HG03095 (cell line): ENCODE measurements around the gene RALGAPA2.

ENCODE experiments used
- ATAC-seq: cut with Tn5 transposase; IDR thresholded peaks from one replicate; pipeline ENCODE4 v1.9.1; 2021; ENCODE audit warnings: moderate library complexity; ENCODE audit not compliant: unreplicated experiment

Gene RALGAPA2

DNA sequence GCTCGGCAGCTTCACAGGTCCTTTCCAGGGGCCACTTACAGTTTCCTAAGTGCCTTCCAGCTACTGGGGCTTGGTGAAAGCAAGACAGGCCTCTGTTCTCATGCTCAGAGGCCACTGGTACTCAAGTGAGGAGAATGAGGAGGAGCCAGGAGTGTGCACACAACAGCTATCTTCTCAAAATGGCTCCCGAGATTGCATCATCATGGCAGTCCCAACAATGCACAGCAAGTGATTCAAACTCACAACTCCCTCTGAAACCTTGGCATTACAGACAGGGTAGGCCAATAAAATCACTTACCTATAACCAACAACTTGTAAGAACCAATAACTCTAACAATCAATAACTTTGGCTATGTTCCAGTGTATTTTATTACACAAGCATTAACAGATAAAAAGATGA lies 77.4 kb downstream of the RALGAPA2 start:
- ATAC-seq, result no peak

DNA sequence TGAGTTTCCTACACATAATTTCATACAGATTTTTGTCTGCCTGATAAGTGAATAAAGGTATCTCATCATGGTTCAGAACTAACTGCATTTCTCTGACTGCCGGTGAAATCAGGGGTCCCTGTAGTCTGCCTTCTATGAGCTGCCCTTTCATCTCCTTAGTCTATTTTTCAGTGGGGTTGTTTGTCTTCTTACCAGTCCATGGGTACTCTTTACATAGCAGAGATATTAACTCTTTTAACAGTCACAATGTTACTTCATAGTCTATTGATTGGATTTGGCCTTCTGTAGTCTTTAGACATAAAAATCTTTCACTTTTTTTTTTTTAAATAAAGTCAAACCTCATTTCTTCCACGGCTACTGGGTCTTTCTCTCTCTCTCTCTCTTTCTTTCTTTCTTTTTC lies 79.8 kb downstream of the RALGAPA2 start:
- ATAC-seq, result no peak

DNA sequence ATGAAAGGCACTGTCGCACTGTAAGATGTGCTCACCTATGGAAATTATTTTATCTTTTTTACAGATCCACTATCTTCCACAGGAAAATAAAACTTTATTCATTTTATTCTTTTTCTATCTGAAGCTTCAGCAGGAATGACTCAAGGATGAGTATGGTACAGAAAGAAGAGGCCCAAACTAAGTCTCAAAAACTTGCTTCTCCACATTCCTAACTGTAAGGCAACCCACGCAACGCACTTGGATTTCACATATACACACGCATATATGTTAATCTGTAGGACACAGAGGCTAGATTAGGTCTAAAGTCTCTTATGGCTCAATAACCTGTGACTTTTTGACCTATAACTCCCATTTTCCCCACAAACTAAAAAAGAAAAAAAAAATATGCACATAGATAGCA lies 81.9 kb downstream of the RALGAPA2 start:
- ATAC-seq, result no peak

DNA sequence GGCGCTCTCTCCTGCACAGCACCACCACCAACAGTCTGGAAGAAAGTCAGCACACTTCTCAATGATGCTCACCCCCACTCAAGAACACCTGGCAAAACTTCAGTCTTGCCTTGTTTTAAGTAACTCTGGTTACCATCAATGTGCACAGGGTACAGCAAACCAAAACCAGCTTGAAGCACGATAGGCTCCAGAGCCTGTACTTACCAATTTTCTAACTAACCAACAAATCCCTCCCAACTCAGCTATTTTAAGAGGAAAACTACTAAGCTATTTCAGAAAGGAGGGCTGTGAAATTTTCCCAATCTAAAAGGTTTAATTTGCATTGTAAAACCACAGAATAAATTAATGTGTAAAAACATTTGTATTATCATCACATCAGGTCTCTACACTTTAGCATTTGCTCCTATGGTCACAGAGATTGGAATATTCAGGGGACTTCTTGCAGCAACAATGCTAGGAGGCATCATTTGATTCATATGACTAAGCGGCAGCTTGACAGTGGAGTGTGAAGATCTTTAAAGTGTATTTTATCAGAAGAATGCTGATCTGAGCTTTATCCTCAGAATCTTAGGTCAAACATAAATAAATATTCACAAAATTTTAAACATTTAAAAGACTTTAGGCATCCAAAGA lies 82.8 kb downstream of the RALGAPA2 start:
- no peak for ATAC-seq

DNA sequence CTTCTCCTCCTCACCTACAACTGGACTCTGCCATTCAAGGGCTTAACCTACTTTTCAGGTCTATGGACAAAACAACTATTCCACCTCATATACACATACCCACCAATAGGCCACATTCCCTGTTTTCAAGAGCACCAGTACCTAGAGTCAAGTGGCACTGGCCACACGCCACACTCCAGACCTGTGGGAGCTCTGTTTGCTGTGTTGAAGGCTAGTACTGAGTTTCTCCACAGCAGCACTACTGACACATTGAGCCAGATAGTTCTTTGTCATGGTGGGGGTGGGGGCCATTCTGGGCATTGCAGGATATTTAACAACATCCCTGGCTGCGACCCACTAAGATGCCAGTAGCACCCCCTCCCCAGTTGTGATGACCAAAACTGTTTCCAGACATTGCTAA lies 84.1 kb downstream of the RALGAPA2 start:
- no peak for ATAC-seq

DNA sequence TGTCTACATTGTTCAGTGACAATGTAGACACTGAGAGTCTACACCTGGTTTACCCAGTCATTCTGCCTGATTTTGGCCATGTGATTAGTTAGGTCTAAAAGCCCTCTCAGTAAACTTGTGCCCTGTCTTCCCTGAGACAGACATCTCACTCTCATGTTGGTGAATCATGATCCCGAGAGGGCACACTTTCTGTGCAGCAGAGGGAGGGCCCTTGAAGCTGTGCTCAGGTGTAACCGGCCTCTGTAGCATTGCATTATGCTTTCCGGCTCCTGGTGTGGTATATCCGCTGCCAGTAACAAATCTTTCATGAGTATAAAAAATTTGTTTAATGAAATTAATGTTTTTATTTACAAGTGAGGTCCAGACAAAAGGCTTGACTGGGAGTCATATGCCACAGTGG lies 85.0 kb downstream of the RALGAPA2 start:
- ATAC-seq, result no peak

DNA sequence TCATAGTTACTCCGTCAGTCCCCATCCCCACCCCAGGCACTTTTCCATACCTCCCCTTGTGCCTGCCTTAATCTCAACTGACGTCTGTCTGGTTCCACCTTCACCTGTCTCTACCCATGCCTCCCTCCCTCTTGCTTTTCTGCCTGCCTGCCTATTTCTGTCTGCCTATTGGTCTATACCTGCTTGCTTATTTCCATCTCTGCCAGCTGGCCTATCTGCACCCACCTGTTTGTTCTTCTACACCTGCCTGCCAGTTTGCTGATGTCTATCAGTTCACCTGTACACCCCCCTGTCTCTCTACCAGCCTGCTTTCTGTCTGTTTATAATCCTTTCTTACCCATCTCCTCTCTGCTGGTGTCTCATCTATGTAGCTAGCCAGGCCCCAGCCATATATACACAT lies 87.5 kb downstream of the RALGAPA2 start:
- ATAC-seq, result no peak

DNA sequence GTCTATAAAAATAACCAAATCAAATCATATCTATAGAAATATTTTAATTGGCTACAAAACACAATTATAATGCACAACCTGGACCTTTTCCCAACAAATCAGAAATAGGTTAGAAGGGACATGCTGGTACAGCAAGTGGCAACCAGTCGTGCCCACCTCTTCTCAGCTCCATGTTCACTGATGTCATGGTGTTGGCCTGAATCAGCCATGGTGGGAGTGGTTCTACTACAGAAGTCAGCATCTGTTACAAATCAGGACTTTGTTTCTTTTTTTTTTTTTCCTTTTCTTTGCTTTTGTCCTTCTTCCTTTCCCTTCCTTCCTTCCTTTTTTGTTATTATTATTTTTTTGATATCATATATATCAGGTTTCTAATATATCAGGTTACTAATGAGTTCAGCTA lies 91.2 kb downstream of the RALGAPA2 start:
- ATAC-seq, result no peak

DNA sequence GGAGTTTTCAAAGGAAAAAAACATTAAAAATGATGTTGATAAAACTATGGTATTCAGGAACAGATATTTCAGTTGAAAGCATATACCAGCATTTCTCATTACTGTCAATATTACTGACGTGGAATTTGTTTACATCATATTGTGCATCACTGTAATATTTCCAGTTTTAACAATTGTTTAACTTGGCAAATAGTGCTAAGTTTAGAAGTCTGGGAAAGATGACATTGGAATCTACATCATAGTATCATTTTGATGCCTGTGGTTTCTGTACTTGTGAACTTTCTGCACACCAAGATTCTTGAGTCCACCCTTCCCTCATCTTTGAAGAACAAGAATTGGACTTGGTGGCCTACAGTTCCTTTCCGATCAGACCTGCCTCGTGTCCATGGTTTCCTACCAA lies 98.1 kb downstream of the RALGAPA2 start:
- ATAC-seq, result no peak

DNA sequence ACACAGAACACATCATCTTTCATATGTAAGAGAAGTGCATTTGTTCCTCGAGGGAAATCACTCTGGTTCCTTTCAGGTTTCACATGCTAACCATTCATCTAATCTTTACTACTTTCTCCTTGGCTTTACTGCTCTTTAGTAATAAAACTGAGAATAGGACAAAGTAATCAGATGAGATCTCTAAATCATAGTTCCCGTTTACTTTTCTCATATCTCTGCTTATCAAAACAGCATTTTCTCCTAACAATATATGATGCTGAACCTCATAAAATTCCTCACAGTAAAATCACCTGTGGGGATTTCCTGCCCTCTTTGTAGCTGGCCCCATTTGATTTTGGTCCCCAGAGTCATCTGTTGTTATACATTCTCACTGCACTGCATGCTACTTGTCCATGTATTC lies 100.2 kb downstream of the RALGAPA2 start:
- no peak for ATAC-seq

DNA sequence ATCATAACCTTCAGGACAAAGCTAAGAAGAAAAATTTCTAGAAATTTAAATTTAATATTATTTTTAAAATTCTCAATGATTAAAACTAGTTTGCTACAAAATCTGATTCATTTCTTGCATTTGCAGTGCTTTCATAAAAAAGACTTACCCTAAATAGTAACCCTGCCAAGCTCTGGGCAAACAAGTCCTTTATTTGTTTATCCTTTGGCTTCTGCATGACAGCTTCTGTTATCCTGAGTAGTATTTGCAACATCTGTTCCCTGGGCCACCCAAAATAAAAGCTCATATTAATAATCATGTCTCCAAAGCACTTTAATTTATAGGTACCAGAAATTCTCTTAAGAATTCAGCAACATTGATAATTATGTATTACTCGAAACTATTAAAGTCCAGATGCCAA lies 101.3 kb downstream of the RALGAPA2 start:
- no peak for ATAC-seq

DNA sequence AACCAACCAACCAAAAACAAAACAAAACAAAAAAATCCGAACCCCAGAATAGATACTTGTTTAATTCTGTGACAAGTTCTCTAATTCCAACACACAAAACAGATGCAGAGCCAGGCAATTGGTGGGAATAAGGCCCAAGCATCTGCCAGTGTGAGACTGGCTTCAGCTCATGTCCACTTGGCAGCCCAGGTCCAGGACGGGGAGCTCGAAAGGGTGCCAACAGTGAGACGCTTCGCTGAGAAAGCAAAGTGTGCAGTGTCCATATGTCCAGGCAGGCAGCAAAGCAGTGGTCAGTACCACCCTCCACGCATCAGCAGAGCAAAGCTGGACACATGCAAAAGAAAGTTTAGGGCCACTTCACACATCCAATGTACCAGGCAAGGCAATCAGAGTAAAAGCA lies 102.9 kb downstream of the RALGAPA2 start:
- ATAC-seq, result no peak

DNA sequence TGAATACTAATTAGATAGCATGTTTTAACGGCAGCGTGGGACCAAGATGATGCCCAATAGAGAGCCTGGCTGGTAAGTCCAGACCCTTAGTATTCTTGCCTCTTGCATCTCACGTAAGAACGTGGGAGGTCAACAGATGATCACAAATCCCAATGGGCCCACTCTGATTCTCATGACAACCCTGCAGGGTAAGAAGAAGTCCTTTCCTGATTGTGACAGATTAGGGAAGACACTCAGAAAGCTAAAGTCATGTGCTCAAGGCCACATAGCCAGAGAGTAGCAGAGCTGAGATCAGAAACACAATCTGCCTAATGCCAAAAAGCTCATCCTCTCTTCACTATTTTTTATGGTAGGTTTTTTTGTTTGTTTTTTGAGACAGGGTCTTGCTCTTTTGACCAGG lies 103.8 kb downstream of the RALGAPA2 start:
- no peak for ATAC-seq

DNA sequence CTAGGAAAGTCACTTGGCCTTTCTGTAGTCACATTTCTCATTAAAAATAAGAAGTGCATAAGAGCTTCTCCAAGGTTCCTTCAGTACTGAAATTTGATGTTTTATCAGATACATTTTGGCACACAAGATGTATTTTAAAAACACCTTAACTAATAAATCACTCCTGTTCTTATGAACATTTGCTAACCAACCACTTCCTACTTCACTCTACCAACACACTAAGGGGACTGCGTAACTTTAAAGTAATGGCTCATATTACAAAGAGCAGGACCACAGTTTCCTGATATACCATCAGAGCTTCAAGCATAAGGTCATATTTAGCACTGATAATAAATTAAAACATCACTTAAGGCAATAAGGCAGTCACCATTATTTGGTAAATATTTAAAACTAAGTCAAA lies 104.4 kb downstream of the RALGAPA2 start:
- no peak for ATAC-seq

DNA sequence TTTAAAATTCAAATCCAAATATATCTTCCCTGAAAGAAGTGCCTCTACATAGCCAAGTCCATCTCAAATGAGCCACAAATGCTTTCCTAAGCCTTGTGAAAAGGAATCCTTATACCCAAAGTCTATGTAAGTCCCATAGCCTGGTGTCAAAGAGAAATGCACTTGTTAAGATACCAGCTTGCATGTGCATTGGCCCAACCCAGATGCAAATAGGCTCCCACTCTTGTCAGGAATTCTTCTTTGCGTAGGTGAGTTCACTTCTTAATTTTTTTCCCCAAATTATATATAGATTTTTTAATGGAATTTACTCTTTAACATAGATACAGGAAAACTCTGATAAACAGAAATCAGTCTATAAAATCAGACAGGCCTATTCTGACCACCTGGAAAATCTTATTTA lies 105.6 kb downstream of the RALGAPA2 start:
- ATAC-seq, result no peak

DNA sequence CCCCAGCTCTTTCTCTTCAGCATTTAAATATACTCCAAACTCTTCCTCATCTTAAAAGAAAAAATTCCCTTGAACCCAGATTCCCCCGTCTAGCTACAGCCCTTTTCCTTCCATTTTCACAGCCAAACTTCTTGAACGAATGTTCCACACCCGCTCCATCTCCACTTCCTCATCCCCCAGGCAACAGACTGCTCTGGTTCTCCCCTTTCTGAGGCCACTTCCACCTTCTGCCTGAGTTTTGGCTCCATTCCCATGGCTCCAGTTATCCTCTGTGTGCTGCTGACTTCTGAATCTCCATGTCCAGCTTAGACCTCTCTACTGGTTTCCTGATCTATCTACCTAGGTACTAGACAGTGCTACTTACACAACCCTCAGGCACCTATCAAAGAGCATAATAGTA lies 106.4 kb downstream of the RALGAPA2 start:
- no peak for ATAC-seq

DNA sequence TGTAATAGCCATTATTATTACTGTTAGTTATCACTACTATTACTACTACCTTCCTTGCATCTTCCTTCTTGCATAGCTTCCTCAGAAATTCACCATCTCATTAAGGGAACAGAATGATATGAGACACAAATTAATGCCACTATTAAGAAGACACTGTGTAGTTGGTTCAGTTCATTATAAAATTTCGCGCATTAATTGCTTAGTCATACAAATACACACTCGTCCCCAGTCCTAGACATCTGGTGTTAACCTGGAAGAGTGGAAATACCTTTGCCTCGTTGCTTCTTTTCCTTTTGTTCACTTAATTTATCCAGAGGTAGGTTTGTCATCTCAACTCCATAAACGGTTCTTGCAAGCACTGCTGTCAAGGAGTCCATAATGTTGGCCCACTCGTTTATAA lies 107.5 kb downstream of the RALGAPA2 start:
- no peak for ATAC-seq

DNA sequence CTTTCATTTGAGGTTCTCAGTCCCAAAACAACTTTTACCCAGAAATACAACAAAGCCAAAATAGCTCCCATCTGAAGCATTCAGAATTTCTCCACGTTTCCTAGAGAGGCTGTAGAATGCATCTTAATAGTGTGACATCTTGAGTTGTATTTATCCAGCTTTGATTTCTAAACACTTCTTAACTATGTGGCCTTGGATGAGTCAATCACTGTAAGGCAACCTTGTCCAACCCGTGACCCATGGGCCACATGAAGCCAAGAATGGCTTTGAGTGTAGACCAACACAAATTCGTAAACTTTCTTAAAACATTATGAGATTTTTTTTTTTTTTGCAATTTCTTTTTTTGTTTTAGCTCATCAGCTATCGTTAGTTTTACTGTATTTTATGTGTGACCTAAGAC lies 108.1 kb downstream of the RALGAPA2 start:
- ATAC-seq, result no peak

DNA sequence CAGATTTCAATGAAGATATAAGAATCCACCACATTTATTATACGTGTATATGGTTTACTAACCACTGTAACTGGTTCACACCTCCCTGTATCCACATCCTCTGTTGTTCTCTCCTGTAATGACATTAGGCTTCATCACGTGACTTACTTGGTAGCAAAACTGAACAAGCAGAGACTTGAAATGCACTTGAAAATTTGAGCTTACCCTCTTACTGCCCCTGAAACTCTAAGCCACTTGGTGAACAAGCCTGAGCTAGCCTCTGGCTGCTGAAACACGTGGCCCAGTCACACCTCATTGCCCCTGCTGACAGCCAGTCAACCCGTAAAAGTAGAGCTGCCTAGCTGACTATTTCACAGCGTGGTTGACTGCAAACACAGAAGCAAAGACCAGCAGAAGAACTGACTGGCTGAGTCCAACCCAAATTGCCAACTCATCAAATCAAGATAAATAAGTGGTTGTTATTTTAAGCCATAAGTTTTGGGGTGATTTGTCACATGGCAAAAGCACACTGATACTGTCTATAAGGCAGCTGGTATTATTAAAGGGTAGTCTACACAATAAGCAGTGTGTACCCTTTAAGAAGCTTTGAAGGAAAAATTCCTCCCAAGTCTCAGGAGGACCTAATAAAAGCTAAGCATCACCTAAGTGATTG lies 109.0 kb downstream of the RALGAPA2 start:
- peak; percentile 99 for ATAC-seq

DNA sequence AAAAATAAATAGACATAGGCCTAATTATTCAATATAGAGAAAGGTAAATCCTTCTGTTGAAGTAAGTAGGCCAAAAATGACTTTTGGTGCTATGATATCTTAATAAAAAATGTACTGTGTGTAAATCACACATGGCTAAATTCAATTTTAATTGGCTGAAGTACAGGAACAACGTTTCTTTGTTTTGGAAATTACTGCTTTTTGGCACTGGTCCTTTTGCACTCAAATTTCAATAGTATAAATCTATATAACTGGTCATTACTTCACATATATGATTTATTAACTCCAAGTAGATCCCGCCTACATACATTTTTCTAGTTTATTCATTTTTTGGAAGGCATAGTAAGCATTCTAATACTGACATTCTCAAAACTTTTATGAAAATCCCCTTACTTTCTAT lies 114.5 kb downstream of the RALGAPA2 start:
- ATAC-seq, result no peak

DNA sequence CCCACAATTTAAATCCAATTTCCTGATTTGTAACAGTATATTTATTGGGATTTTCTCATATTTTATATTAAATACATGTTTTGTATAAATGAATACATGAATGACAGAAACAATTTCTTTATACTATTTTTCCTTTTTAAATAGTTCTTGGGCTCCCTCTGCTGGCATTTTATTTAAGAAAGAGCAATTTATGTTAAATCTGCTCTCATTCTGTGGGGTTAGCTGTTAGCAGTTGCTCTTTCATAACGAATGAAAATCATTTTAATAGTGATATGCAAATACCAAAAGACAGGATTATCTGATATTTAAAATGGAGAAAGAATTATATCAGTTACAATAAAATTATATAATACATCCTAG lies 118.3 kb downstream of the RALGAPA2 start:
- no peak for ATAC-seq

DNA sequence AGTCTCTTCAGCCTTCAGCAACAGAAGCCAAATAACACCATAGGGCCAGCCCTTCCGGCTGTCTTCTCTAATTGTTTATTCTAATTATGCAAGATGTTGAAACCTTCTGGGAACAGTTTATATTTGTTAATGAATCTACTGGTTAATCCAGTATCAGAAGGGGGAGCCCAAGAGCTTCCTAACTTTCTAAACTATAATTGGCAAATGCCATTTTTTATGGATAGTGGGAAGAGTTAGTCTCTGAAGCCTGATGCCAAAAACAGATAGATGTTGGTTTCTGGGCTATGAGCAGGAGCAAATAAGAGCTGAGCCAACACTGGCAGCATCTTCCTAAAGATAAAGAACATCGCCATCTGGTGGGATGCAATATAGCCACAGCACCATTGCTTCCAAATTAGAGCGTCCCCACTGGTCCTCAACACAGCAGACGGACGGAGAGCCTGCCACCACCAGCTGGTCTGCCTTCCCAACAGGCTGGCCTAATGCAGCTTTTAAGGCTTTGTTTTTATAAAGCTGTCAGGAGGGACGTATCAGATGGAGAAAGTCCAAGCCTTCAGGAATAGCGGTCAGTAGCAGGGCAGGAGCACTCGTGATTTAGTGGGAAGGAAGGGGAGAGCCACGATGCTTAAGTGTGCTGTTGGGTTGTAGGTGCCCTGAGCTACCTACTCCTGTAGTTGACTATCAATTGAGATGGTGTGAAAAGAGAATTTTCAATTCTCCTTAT lies 118.8 kb downstream of the RALGAPA2 start:
- ATAC-seq, result no peak

DNA sequence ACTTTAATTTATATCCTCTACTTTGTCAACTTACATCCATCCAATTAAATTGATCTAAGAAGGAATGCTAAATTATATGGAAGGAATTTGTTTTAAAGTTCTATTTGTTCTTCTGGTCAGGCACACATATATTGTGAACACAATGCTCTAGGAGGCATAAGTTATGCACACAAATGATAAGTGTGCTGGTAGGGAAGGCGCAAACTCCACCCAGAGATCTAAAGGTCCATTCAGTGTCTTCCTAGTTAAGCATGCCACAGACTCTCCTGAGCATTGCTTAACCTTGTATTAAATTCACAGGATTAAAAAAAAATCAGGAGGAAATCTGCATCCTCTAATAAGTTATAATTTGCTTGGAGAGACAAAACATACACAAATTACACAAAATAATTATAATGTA lies 127.3 kb downstream of the RALGAPA2 start:
- ATAC-seq, result no peak
